Astrocyte (in vitro differentiated cells and primary cell): ENCODE measurements around the gene QPCT. TPM values are rescaled to one million over a fixed set of nuclear protein-coding genes. Genes with fewer than 3 reads are reported as not detected.

ENCODE experiments used
- DNase-seq: peaks from one replicate; pipeline ENCODE4 v3.0.0-alpha.2; 2010; ENCODE audit warnings: low read depth
- FAIRE-seq: peaks from 2 replicates; lab custom pipeline; 2011; peaks lifted over from hg19 to GRCh38; lab: Jason Lieb, UNC
- H2AFZ ChIP-seq: 2 replicates; pipeline ENCODE4 v1.6.0; 2012; ENCODE audit warnings: low read depth, low read length, inconsistent platforms
- H3K27ac ChIP-seq: 2 replicates; pipeline ENCODE4 v1.5.1; 2011; ENCODE audit warnings: low read depth, low read length, inconsistent platforms
- H3K27me3 ChIP-seq: 2 replicates; pipeline ENCODE4 v1.6.0; 2011; ENCODE audit warnings: low read length, inconsistent platforms; ENCODE audit not compliant: insufficient read depth
- H3K36me3 ChIP-seq: 2 replicates; pipeline ENCODE4 v1.5.1; 2011; ENCODE audit warnings: low read length, inconsistent platforms; ENCODE audit not compliant: insufficient read depth
- H3K4me1 ChIP-seq: 2 replicates; pipeline ENCODE4 v1.5.1; 2011; ENCODE audit warnings: low read length, inconsistent platforms; ENCODE audit not compliant: insufficient read depth
- H3K4me2 ChIP-seq: 2 replicates; pipeline ENCODE4 v1.6.0; 2012; ENCODE audit warnings: low read length, inconsistent platforms
- H3K4me3 ChIP-seq: 2 replicates; pipeline ENCODE4 v1.5.1; 2011; ENCODE audit warnings: low read depth, mild to moderate bottlenecking, low read length, inconsistent platforms; ENCODE audit not compliant: insufficient read depth
- H3K79me2 ChIP-seq: 2 replicates; pipeline ENCODE4 v1.6.0; 2012; ENCODE audit warnings: mild to moderate bottlenecking, low read length, inconsistent platforms; ENCODE audit not compliant: insufficient read depth
- H3K9ac ChIP-seq: 2 replicates; pipeline ENCODE4 v1.6.0; 2012; ENCODE audit warnings: mild to moderate bottlenecking, low read length, inconsistent platforms
- H3K9me3 ChIP-seq: 2 replicates; pipeline ENCODE4 v1.5.1; 2012; ENCODE audit warnings: low read depth, mild to moderate bottlenecking, low read length, inconsistent platforms; ENCODE audit not compliant: insufficient read depth
- H4K20me1 ChIP-seq: 2 replicates; pipeline ENCODE4 v1.6.0; 2012; ENCODE audit warnings: low read length, inconsistent platforms; ENCODE audit not compliant: insufficient read depth
- H3K27ac Mint-ChIP-seq: one replicate; pipeline ENCODE4 v1.8.0; 2021; ENCODE audit warnings: mild to moderate bottlenecking, mixed read lengths; ENCODE audit not compliant: unreplicated experiment
- H3K27me3 Mint-ChIP-seq: one replicate; pipeline ENCODE4 v1.8.0; 2021; ENCODE audit warnings: low read depth, mixed read lengths; ENCODE audit not compliant: unreplicated experiment
- H3K36me3 Mint-ChIP-seq: one replicate; pipeline ENCODE4 v1.8.0; 2021; ENCODE audit warnings: low read depth, mixed read lengths; ENCODE audit not compliant: unreplicated experiment
- H3K4me1 Mint-ChIP-seq: one replicate; pipeline ENCODE4 v1.8.0; 2021; ENCODE audit warnings: low read depth, mixed read lengths; ENCODE audit not compliant: unreplicated experiment
- H3K4me3 Mint-ChIP-seq: one replicate; pipeline ENCODE4 v1.8.0; 2021; ENCODE audit warnings: mild to moderate bottlenecking, moderate library complexity, mixed read lengths; ENCODE audit not compliant: unreplicated experiment
- H3K9me3 Mint-ChIP-seq: one replicate; pipeline ENCODE4 v1.8.0; 2021; ENCODE audit warnings: mild to moderate bottlenecking, mixed read lengths; ENCODE audit not compliant: unreplicated experiment
- EZH2 ChIP-seq: IDR thresholded peaks from 2 replicates; pipeline ENCODE4 v1.6.1; 2012; ENCODE audit warnings: mild to moderate bottlenecking, low read length, inconsistent platforms; ENCODE audit not compliant: insufficient read depth
- total RNA-seq: library from RNA; stranded (reverse); gene quantifications from 2 replicates; pipeline ENCODE4 v1.2.1, GENCODE V29; 2021
- TF ChIP-seq, protein P1 (sequence below): IDR thresholded peaks from 2 replicates; pipeline ENCODE4 v1.5.1; 2011; ENCODE audit warnings: low read depth, mild to moderate bottlenecking, inconsistent platforms, low read length, moderate library complexity; ENCODE audit not compliant: insufficient read depth

The QPCT gene
- total RNA-seq, 1 donor from 2014 or later: 23.1 TPM

DNA sequence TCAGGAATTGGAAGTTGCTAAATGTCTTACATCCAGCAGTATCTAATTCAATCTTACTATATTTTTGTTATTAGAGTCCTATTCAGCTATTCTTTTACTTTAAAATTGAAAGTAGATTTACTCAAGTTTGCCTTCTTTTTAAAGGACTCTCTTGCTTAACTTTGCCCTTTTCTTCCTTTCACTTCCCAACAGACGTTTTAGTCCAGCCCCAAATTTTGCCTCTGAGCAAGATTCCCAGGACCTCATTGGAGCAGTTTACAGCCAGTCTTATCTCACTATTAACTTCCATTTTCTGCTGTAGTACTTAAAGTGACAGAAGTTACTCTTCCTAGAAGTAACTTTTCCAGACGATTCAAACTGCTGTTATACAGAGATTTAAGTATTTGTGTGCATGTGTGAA is 18.1 kb upstream of the QPCT start:
- Mint-ChIP-seq H3K27me3 (peaks cover 6% of the 10 kb centered on the region), H3K4me1 (peaks cover 22% of the 10 kb centered on the region), H3K9me3 (no peaks in the 10 kb centered on the region), H3K27ac (no peak overlapping the region), H3K36me3 (no peaks in the 10 kb centered on the region), H3K4me3 (peak overlapping the region; percentile 7)
- peak; percentile 23 for FAIRE-seq
- H3K27ac ChIP-seq: no peak overlapping the region
- TF ChIP-seq, protein P1, sequence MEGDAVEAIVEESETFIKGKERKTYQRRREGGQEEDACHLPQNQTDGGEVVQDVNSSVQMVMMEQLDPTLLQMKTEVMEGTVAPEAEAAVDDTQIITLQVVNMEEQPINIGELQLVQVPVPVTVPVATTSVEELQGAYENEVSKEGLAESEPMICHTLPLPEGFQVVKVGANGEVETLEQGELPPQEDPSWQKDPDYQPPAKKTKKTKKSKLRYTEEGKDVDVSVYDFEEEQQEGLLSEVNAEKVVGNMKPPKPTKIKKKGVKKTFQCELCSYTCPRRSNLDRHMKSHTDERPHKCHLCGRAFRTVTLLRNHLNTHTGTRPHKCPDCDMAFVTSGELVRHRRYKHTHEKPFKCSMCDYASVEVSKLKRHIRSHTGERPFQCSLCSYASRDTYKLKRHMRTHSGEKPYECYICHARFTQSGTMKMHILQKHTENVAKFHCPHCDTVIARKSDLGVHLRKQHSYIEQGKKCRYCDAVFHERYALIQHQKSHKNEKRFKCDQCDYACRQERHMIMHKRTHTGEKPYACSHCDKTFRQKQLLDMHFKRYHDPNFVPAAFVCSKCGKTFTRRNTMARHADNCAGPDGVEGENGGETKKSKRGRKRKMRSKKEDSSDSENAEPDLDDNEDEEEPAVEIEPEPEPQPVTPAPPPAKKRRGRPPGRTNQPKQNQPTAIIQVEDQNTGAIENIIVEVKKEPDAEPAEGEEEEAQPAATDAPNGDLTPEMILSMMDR: no peak
- no peak for TF ChIP-seq EZH2
- H3K4me2 ChIP-seq: peak overlapping the region; percentile 32
- no peak overlapping the region for H3K4me3 ChIP-seq
- peak; percentile 67 for DNase-seq
- H4K20me1 ChIP-seq: peaks cover 15% of the 10 kb centered on the region
- peaks cover 4% of the 10 kb centered on the region for H3K4me1 ChIP-seq
- H2AFZ ChIP-seq: no peak overlapping the region
- peaks cover 29% of the 10 kb centered on the region for H3K79me2 ChIP-seq
- no peaks in the 10 kb centered on the region for H3K9me3 ChIP-seq
- no peaks in the 10 kb centered on the region for H3K36me3 ChIP-seq
- no peak overlapping the region for H3K9ac ChIP-seq
- no peaks in the 10 kb centered on the region for H3K27me3 ChIP-seq

DNA sequence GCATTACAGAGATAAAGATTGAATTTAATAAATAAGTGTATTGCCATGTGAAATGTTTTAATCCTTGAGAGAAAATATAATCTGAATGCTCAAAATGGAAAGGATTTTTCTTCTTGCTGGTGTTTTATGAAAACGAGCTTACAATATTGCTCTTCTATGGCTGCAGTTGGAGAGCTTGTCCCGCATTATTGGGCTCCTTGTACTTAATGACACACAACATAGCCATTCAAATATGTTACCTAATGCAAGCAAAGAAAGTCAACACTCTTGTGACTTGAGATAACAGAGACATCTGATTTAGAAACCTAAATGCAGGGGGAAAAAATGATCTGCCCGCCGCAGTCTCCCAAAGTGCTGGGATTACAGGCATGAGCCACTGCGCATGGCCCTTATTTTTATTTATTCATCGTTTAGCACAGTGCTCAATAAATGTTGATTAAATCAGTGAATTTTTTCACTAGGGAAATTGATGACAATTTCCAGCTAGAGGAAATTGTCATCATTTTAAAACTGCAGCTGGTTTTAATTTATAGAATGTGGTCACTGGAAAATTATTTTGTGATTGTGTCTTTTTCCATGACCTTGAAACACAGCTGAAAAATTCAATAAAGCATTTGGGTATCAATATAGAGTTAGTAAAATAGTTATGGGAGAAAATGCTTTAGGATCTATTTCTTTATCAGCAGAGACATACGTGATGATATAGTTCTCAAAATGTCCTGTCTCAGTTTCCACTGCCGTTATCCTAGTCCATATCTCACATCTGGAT is 17.4 kb upstream of the QPCT start:
- no peak overlapping the region for H3K4me3 ChIP-seq
- H3K4me1 Mint-ChIP-seq: peaks cover 15% of the 10 kb centered on the region
- peaks cover 22% of the 10 kb centered on the region for H3K79me2 ChIP-seq
- no peak overlapping the region for H3K9ac ChIP-seq
- no peaks in the 10 kb centered on the region for H3K9me3 ChIP-seq
- DNase-seq (no peak), FAIRE-seq (no peak)
- H4K20me1 ChIP-seq: peaks cover 7% of the 10 kb centered on the region
- no peak overlapping the region for H3K4me3 Mint-ChIP-seq
- peak overlapping the region; percentile 32 for H3K4me2 ChIP-seq
- H3K27ac Mint-ChIP-seq: no peak overlapping the region
- H3K4me1 ChIP-seq: peaks cover 4% of the 10 kb centered on the region
- H3K36me3 ChIP-seq: no peaks in the 10 kb centered on the region
- TF ChIP-seq, protein P1: no peak
- TF ChIP-seq EZH2: no peak
- H3K36me3 Mint-ChIP-seq: no peaks in the 10 kb centered on the region
- no peaks in the 10 kb centered on the region for H3K27me3 ChIP-seq
- no peak overlapping the region for H3K27ac ChIP-seq
- H3K9me3 Mint-ChIP-seq: no peaks in the 10 kb centered on the region
- H2AFZ ChIP-seq: peak overlapping the region; percentile 5
- H3K27me3 Mint-ChIP-seq: peaks cover 8% of the 10 kb centered on the region

DNA sequence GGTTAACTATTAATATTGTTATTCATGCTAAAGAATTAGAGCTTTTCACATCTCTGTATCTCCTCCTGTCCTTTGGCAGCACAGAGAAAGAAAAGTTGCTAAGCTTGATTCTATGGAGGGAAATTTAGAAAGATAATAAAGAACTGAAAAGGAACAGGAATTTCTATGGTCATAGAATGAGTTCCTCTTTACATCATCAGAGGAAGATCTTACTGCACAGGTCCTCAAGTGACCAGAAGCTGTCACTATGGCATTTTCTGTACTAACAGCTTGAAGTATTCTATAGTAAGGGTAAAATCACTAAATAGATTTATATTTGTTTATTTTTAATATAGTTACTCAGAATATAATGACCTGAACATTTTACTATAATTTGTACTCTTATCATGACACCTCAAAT is 13.7 kb upstream of the QPCT start:
- no peak overlapping the region for H3K9ac ChIP-seq
- peaks cover 2% of the 10 kb centered on the region for H3K27me3 ChIP-seq
- Mint-ChIP-seq H3K9me3 (no peaks in the 10 kb centered on the region), H3K36me3 (no peaks in the 10 kb centered on the region), H3K27ac (no peak overlapping the region), H3K4me3 (no peak overlapping the region), H3K27me3 (peaks cover 12% of the 10 kb centered on the region), H3K4me1 (peaks cover 2% of the 10 kb centered on the region)
- no peaks in the 10 kb centered on the region for H3K4me1 ChIP-seq
- H3K27ac ChIP-seq: no peak overlapping the region
- DNase-seq (no peak), FAIRE-seq (no peak)
- no peak overlapping the region for H3K4me2 ChIP-seq
- no peak overlapping the region for H3K4me3 ChIP-seq
- no peaks in the 10 kb centered on the region for H3K36me3 ChIP-seq
- H3K9me3 ChIP-seq: no peaks in the 10 kb centered on the region
- no peak overlapping the region for H2AFZ ChIP-seq
- H3K79me2 ChIP-seq: no peaks in the 10 kb centered on the region
- no peaks in the 10 kb centered on the region for H4K20me1 ChIP-seq
- no peak for TF ChIP-seq EZH2
- TF ChIP-seq, protein P1: no peak
